Inflammatory macrophage (primary cell): ENCODE results near the gene CDCA3.

Experiments used
- DNase-seq, 2 donors: peaks; one replicate each; pipeline ENCODE4 v3.0.0-alpha.2; 2020 to 2022

Gene CDCA3

GRCh38 chr12:6852651-6853354, 1.7 kb upstream of the CDCA3 start:
- DNase-seq, result no peak

GRCh38 chr12:6851921-6852650, 1.0 kb upstream of the CDCA3 start, which contains the start of gene USP5:
Gene USP5, plus strand, starts transcription at chr12:6852150. Its CDS starts 30 bp downstream, at chr12:6852180.
- DNase-seq, result peak; percentile 100

- no peak for DNase-seq
Observed at GRCh38 chr12:6850796-6851152, 312 bp downstream of the CDCA3 start.

- DNase-seq, result no peak
Observed at GRCh38 chr12:6849976-6850560, 1.0 kb downstream of the CDCA3 start.

GRCh38 chr12:6849427-6849826, 1.7 kb downstream of the CDCA3 start:
- DNase-seq, result no peak

GRCh38 chr12:6847676-6848075, 3.4 kb downstream of the CDCA3 start:
- no peak for DNase-seq

DNA sequence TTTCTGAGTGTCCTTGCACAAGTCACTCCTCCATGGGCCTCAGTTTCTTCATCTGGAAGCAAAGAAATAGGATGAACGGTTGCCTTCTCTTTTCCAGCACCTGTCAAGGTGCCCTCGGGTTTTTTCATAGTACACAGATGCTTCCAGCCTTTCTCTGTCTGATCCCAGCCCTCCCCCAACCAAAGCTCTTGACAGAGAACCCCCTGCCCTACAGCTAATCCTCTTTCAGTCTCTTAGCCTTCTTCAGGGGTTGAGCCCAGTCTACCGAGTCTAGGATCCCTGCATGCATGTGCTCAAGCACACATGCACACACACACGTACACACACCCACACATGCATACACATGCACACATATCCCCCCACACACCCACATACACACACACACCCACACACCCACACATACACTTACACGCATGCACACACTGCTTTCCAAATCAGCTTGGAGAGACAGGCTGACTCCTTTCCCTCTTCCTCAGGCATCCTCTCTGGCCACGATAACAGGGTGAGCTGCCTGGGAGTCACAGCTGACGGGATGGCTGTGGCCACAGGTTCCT, 4.7 kb downstream of the CDCA3 start:
- DNase-seq, result peak in 1 of 2 donors; percentile 37

DNA sequence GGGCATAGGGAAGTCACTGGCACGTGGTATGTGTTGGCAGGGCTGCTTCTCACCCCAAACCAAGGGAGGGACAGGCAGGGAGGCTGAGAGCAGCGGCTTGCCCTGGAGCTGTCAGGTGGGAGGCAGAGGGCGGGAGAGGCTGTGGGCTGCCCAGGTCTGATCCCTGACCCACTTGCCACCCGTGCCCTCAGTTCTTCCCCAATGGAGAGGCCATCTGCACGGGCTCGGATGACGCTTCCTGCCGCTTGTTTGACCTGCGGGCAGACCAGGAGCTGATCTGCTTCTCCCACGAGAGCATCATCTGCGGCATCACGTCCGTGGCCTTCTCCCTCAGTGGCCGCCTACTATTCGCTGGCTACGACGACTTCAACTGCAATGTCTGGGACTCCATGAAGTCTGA, 5.7 kb downstream of the CDCA3 start:
- no peak for DNase-seq

DNA sequence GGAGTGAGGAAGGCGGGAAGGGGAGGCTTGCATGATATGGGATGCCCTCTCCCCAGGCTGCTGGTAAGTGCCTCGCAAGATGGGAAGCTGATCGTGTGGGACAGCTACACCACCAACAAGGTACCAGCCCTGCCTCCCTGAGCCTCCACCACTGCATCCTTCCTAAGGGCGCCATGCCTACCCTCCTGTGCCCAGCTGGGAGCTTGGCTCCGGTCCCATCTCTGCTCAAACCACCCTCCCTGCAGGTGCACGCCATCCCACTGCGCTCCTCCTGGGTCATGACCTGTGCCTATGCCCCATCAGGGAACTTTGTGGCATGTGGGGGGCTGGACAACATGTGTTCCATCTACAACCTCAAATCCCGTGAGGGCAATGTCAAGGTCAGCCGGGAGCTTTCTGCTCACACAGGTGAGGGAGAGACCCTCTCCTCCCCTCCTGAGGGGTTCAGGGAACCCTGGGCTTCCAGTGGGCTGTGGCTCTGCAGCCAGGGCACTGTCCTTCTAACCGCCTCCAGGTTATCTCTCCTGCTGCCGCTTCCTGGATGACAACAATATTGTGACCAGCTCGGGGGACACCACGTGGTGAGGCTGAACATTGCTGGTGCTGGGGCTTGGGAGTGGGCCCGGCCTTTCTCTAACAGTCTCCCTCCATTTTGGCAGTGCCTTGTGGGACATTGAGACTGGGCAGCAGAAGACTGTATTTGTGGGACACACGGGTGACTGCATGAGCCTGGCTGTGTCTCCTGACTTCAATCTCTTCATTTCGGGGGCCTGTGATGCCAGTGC, 7.8 kb downstream of the CDCA3 start:
- no peak for DNase-seq

- no peak for DNase-seq
Observed at GRCh38 chr12:6842075-6842474, 9.0 kb downstream of the CDCA3 start.

DNA sequence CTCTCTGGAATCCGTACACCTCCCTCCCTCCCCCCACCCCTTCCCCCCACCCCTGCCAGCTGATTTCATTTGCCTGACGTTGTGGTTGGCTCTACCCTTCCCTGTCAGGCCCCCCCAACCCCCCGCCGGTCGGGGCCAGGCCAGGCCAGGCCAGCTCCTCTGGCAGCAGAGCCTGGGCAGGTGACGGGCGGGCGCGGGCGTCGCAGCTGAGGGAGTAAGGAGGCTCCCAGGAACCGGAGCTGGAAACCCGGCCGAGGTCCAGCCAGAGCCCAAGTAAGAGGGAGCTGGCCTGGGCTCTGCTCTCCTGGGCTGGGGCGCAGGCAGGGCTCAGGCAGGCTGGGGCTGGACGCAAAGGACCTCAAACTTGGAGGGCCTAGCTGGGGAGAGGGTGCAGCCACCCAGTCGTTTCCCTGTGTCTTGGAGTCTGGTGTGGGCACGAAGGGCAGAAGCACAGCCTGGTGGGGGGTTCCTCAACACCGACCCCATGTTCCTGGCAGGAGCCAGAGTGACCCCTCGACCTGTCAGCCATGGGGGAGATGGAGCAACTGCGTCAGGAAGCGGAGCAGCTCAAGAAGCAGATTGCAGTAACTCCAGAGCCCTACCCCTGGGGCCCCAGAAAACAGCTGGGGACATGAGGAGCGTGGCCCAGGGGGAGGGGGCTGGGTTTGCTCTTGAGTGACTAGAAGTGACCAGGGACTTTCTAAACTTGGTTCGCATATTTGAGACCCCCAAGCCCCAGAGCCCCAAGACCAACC, 10.1 kb downstream of the CDCA3 start, which contains the start of gene GNB3:
TSS of gene GNB3 (plus strand) at position 165 of the 755 bp plus-strand sequence. CDS start at position 528, 363 bp downstream.
- no peak for DNase-seq

- DNase-seq, result no peak
Observed at GRCh38 chr12:6840330-6840729, 10.8 kb downstream of the CDCA3 start.

- no peak for DNase-seq
Observed at GRCh38 chr12:6839482-6840201, 11.4 kb downstream of the CDCA3 start.

- no peak for DNase-seq
Observed at GRCh38 chr12:6838854-6839253, 12.2 kb downstream of the CDCA3 start.

DNA sequence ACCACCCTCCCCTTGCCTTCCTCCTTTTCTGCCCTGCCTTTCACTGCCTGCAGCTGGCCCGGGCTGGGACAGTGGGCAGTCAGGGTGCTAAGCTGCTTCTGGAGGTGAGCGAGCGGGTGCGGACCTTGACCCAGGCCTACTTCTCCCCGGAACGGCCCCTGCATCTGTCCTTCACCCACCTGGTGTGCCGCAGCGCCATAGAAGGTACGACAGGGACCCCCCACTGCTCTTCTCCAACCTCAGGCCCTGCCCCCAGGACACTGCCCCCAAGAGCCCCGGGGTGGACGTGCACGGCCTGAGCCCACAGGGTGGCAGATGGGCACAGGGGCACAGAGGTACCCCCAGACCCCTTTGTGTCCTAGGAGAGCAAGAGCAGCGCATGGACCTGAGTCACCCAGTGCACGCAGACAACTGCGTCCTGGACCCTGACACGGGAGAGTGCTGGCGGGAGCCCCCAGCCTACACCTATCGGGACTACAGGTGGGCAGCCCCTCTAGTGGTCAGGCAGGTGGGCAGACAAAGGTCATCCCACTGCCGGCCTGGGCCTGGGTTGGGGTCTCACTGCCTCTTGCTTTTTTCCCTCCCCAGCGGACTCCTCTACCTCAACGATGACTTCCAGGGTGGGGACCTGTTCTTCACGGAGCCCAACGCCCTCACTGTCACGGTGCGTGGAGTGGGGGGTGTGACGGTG, 13.6 kb downstream of the CDCA3 start:
- DNase-seq, result no peak

DNA sequence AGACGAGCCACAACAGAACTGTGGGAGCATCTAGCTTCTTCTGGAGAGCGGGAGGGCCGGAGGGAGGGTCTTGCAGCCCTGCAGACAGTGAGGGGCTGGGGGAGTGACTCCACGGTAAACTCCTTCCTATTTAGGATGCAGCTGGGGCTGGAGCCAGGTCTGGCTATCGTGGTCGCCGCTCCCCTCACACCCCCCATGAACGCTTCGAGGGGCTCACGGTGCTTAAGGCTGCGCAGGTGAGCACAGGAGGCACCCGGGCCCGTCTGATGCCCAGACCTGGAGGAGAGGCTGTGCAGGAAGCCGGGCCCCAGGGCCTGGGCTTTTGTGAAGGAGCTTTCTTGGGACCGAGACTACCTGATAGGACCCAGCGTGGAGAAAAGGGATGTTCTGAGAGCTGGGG, 14.2 kb downstream of the CDCA3 start:
- DNase-seq, result no peak

DNA sequence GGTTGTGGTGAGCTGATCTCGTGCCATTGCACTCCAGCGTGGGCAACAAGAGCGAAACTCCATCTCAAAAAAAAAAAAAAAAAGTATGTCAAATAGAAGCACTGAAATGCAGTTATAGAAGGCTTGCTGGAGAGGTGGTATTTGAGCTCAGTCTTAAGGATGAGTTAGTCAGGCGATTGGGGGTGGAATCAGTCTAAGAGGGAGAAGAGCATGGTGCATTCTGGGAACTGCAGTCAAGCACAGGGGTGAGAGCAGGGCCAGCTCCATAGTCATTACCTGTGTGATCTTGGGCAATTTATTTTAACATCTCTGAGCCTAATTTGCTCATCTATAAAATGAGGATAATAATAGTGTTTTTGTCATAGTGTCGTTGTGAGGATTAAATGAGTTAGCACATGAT, 16.2 kb downstream of the CDCA3 start:
- DNase-seq, result no peak

- DNase-seq, result no peak
Observed at GRCh38 chr12:6834254-6834653, 16.8 kb downstream of the CDCA3 start.

DNA sequence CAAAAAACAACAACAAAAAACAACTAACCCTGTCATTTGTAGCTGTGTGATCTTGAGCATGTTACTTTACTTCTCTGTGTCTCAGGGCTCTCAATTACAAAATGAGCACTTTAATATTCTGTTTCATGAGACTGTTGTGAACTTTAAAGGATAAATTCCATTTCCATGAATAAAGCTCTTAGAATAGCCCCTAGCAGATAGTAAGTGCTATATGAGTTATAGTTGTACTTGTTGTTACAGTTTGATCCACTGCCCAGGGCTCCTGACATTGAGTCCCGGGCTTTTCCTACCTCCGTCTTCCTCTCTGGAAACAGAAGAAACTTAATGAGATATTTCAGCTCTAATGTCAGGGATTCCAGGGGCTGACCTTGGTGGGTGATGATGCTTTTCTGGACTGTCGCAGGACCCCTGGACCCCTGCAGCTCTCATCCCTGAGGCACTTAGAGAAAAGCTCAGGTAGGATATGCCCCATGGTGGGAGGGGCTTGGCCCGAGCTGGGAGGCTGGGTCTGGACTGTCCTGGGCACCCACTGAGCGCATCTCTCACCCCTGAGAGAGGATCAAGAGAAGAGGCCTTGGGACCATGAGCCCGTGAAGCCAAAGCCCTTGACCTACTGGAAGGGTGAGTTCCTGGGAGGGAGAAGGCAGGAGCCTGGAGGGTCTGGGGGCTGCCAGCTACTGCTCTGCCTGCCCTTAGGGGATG, 17.7 kb downstream of the CDCA3 start:
- DNase-seq, result no peak

GRCh38 chr12:6832125-6832524, 19.0 kb downstream of the CDCA3 start:
- DNase-seq, result no peak
